ENCODE results near the gene PPM1E.

PPM1E gene

DNA sequence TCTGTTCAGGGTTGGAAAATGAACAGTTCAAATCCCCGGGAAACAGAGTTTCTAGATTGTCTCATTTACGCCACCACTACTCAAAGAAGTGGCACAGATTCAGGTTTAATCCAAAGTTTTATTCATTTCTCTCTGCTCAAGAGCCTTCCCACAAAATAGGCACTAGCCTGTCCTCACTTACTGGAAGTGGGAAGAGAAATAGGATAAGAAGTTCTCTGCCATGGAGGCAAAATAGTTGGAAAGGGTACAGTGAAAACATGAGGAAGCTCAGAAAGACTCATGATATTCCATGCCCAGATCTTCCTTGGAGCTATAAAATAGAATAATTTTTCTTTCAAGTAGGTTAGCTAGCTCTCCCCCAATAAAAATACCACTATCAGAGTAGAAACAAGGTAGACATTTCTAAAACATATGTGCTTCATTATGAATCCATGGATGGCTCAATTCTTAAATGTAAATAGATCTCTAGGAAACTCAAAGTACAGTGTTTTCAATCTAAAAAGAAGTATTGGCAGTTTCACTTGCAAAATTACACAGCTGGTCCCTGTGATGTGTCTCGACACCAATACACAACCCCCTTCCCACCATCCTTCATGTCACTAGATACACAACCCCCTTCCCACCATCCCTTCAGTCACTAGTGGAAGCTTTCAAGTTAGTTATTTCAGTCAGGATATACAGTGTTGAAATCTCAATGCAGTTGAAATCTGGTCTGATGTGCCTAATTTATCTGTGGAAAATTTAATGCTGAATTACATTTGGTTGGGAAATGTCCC, 225.2 kb downstream of the PPM1E start:
- FAIRE-seq (no peak), DNase-seq (ENCODE audit: insufficient read length, low spot score) (no peak)
- TF ChIP-seq, protein P1, sequence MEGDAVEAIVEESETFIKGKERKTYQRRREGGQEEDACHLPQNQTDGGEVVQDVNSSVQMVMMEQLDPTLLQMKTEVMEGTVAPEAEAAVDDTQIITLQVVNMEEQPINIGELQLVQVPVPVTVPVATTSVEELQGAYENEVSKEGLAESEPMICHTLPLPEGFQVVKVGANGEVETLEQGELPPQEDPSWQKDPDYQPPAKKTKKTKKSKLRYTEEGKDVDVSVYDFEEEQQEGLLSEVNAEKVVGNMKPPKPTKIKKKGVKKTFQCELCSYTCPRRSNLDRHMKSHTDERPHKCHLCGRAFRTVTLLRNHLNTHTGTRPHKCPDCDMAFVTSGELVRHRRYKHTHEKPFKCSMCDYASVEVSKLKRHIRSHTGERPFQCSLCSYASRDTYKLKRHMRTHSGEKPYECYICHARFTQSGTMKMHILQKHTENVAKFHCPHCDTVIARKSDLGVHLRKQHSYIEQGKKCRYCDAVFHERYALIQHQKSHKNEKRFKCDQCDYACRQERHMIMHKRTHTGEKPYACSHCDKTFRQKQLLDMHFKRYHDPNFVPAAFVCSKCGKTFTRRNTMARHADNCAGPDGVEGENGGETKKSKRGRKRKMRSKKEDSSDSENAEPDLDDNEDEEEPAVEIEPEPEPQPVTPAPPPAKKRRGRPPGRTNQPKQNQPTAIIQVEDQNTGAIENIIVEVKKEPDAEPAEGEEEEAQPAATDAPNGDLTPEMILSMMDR (IDR thresholded peaks at IDR 0.05; ENCODE audit: insufficient read depth, missing control alignments) = no peak

DNA sequence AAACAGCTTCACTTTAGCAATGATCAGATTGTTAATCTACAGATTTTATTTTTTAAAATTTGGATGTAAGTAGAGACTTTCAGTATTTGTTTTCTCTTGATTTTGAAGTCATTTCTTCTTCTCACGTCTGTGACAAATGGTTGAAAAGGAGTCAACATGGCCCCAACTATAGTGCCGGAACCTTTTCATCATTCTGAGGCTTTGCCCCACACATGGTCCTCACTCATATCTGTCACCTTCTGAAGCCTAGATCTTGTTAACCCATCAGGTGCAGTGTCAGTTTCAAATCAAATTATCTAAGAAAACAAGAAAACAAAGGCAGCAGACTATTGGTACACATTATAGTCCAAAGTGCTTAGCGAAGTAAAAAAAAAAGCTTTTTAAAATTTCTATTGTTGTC, 227.0 kb downstream of the PPM1E start:
- DNase-seq (ENCODE audit: insufficient read length, low spot score) = no peak
- TF ChIP-seq, protein P1 (IDR thresholded peaks at IDR 0.05; ENCODE audit: insufficient read depth, missing control alignments) = no peak
- no peak for FAIRE-seq

DNA sequence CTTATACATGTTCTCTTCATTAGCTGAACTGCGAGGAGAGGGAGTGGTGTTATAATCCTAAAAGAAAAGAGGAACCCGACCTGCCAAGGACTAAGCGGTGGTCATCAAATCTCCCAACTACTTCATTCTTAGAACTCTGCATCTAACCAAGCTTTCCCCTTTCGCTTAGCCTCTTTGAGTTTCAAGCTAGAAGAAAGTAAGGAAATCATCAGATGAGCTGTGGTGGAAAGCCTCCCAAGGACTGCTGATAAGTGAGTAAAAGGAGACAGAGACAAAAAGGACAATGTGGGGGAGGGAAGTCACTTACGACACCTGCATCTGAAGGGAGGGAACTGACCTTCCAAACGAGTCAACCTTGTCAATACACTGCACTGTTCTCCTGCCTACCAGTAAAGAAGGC, 229.7 kb downstream of the PPM1E start:
- DNase-seq (ENCODE audit: insufficient read length, low spot score) (no peak), FAIRE-seq (no peak)
- TF ChIP-seq, protein P1 (IDR thresholded peaks at IDR 0.05; ENCODE audit: insufficient read depth, missing control alignments) = no peak

DNA sequence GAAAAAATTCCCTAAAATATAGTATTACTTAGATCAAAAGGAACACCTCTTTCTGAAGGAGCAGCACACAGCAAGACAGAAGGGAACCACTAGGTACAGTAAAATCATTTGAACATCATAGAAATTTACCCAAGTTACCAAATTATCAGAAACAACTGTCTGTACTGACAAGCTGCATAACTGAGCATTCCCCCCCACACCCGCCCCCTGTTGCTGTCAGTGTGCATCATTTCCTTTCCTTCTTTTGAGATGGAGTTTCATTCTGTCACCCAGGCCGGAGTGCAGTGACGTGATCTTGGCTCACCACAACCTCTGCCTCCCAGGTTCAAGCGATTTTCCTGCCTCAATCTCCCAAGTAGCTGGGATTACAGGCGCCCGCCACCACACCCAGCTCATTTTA, 230.3 kb downstream of the PPM1E start:
- FAIRE-seq = no peak
- no peak for DNase-seq (ENCODE audit: insufficient read length, low spot score)
- TF ChIP-seq, protein P1 (IDR thresholded peaks at IDR 0.05; ENCODE audit: insufficient read depth, missing control alignments) = no peak

DNA sequence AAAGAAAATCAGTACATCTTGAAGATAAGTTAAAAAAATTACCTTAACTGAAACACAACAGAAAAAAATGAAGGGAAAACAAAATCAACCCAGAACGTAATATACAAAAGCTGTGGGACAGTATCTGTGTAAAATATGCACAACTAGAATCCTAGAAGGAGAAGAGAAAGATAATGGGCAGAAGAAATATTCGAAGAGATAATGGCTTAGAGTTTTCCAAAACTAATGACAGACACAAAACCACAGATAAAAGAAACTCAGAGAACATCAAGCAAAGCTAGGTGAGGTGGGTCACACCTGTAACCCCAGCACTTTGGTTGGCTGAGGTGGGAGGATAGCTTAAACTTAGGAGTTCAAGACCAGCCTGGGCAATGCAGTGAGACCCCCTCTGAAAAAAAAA, 234.0 kb downstream of the PPM1E start:
- DNase-seq (ENCODE audit: insufficient read length, low spot score) = no peak
- TF ChIP-seq, protein P1 (IDR thresholded peaks at IDR 0.05; ENCODE audit: insufficient read depth, missing control alignments) = no peak
- FAIRE-seq = no peak

DNA sequence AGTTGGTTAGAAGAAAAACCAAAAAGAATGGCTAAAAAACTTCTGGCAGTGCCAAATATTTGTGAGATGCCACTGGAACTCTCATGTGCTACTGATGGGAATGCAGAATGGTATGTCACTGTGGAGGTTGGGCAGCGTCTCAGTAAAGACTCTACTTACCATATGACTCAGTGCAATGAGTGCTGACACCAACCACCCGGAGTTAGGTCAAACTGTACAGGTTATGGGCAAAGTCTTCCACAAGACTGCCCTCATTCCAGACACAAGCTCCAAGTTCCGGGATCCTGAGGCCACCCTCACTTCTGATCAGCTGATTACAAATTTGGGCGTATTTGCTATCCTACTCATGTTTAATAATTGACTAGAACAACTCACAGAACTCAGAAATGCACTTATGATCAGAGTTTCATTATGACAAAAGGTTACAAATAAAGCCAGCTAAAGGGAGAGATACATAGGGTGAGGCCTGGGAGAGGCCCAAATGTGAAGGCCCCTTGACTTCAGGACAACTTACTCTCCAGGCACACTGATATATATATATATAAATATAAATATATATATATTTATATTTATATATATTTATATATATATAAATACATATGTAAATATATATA, 236.2 kb downstream of the PPM1E start:
- TF ChIP-seq, protein P1 (IDR thresholded peaks at IDR 0.05; ENCODE audit: insufficient read depth, missing control alignments) = no peak
- no peak for DNase-seq (ENCODE audit: insufficient read length, low spot score)
- FAIRE-seq = no peak

DNA sequence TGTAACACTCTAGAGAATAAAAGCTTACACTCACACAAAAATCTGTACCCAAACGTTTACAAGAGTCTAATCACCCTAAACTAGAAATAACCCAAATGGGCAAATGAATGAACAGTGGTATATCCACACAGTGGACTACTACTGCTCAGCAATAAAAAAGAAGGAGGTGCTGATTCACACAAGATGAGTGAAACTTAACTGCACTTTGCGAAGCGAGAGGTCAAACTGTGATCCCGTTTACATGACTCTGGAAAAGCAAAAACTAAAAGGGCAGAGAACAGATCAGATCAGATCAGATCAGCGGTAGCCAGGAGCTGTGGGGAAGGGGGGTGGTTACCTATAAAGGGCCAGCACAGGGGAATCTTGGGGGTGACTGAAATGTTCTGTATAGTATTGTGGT, 237.7 kb downstream of the PPM1E start:
- FAIRE-seq = no peak
- TF ChIP-seq, protein P1 (IDR thresholded peaks at IDR 0.05; ENCODE audit: insufficient read depth, missing control alignments) = no peak
- DNase-seq (ENCODE audit: insufficient read length, low spot score) = no peak

All from D721Med (cell line).